ENCODE measurements around the gene TACC2. TPM values are rescaled to one million over a fixed set of nuclear protein-coding genes. Genes with fewer than 3 reads are reported as not detected.

TACC2 gene
- total RNA-seq, 2 experiments from 2014 or later = not detected

- no TSS peak for BruUV-seq (replicated peaks)
- ChIA-PET POLR2A (interaction anchor here (1.1 kb wide), 1 partner anchor 8 kb away, joined by 6 read pairs; no protein-coding TSS in a partner anchor), CTCF (ENCODE audit: unreplicated experiment) (no interaction called here)
- Histone ChIP-seq H2AFZ (ENCODE audit: low read length) (no peak overlapping the region), H3K4me2 (ENCODE audit: low read length) (no peak overlapping the region), H3K4me3 (ENCODE audit: low read depth, low read length, poor library complexity, severe bottlenecking) (no peak overlapping the region), H3K4me1 (ENCODE audit: insufficient read depth, low read length, poor library complexity, severe bottlenecking) (no peaks in the 10 kb centered on the region), H3K36me3 (ENCODE audit: insufficient read depth, low read length) (no peaks in the 10 kb centered on the region), H4K20me1 (ENCODE audit: insufficient read depth, low read length) (no peaks in the 10 kb centered on the region), H3K9me2 (ENCODE audit: insufficient read depth, low read length) (no peaks in the 10 kb centered on the region), H3K27ac (ENCODE audit: low read depth, low read length, poor library complexity, severe bottlenecking) (no peak overlapping the region), H3K79me2 (ENCODE audit: insufficient read depth, low read depth, low read length) (no peaks in the 10 kb centered on the region), H3K9me3 (ENCODE audit: low read length) (no peaks in the 10 kb centered on the region)
- DNase-seq (ENCODE audit: low spot score) = no peak
- intact Hi-C loops (cut with micrococcal nuclease; ENCODE audit: unreplicated experiment) = no loop called here
- no peak for TF ChIP-seq EZH2phosphoT487 (IDR thresholded peaks at IDR 0.05; ENCODE audit: borderline replicate concordance, low read depth, low read length)
- TF ChIP-seq CTCF (conservative IDR thresholded peaks at IDR 0.05; ENCODE audit: low read length) = no peak
Observed at GRCh38 chr10:122249991-122250750, 261.2 kb downstream of the TACC2 start.

- intact Hi-C loops (cut with micrococcal nuclease; ENCODE audit: unreplicated experiment) = no loop called here
- H4K20me1 ChIP-seq (ENCODE audit: insufficient read depth, low read length) = no peaks in the 10 kb centered on the region
- no peaks in the 10 kb centered on the region for H3K9me2 ChIP-seq (ENCODE audit: insufficient read depth, low read length)
- no peak overlapping the region for H2AFZ ChIP-seq (ENCODE audit: low read length)
- no peaks in the 10 kb centered on the region for H3K4me1 ChIP-seq (ENCODE audit: insufficient read depth, low read length, poor library complexity, severe bottlenecking)
- no TSS peak for BruUV-seq (replicated peaks)
- H3K4me3 ChIP-seq (ENCODE audit: low read depth, low read length, poor library complexity, severe bottlenecking) = no peak overlapping the region
- no peaks in the 10 kb centered on the region for H3K79me2 ChIP-seq (ENCODE audit: insufficient read depth, low read depth, low read length)
- no peak for TF ChIP-seq EZH2phosphoT487 (IDR thresholded peaks at IDR 0.05; ENCODE audit: borderline replicate concordance, low read depth, low read length)
- TF ChIP-seq CTCF (conservative IDR thresholded peaks at IDR 0.05; ENCODE audit: low read length) = no peak
- DNase-seq (ENCODE audit: low spot score) = no peak
- H3K9me3 ChIP-seq (ENCODE audit: low read length) = no peaks in the 10 kb centered on the region
- no peaks in the 10 kb centered on the region for H3K36me3 ChIP-seq (ENCODE audit: insufficient read depth, low read length)
- H3K4me2 ChIP-seq (ENCODE audit: low read length) = no peak overlapping the region
- ChIA-PET POLR2A (no interaction called here), CTCF (ENCODE audit: unreplicated experiment) (no interaction called here)
- no peak overlapping the region for H3K27ac ChIP-seq (ENCODE audit: low read depth, low read length, poor library complexity, severe bottlenecking)
Observed at GRCh38 chr10:122251459-122252255, 262.7 kb downstream of the TACC2 start.

GRCh38 chr10:122252805-122253204 is 263.8 kb downstream of the TACC2 start:
- no peak for TF ChIP-seq CTCF (conservative IDR thresholded peaks at IDR 0.05; ENCODE audit: low read length)
- TF ChIP-seq EZH2phosphoT487 (IDR thresholded peaks at IDR 0.05; ENCODE audit: borderline replicate concordance, low read depth, low read length) = no peak
- no peaks in the 10 kb centered on the region for H3K9me3 ChIP-seq (ENCODE audit: low read length)
- no peaks in the 10 kb centered on the region for H3K36me3 ChIP-seq (ENCODE audit: insufficient read depth, low read length)
- no peak for DNase-seq (ENCODE audit: low spot score)
- no peak overlapping the region for H3K27ac ChIP-seq (ENCODE audit: low read depth, low read length, poor library complexity, severe bottlenecking)
- ChIA-PET POLR2A (no interaction called here), CTCF (ENCODE audit: unreplicated experiment) (no interaction called here)
- H4K20me1 ChIP-seq (ENCODE audit: insufficient read depth, low read length) = no peaks in the 10 kb centered on the region
- no TSS peak for BruUV-seq (replicated peaks)
- intact Hi-C loops (cut with micrococcal nuclease; ENCODE audit: unreplicated experiment) = no loop called here
- H2AFZ ChIP-seq (ENCODE audit: low read length) = no peak overlapping the region
- no peaks in the 10 kb centered on the region for H3K79me2 ChIP-seq (ENCODE audit: insufficient read depth, low read depth, low read length)
- no peaks in the 10 kb centered on the region for H3K4me1 ChIP-seq (ENCODE audit: insufficient read depth, low read length, poor library complexity, severe bottlenecking)
- H3K9me2 ChIP-seq (ENCODE audit: insufficient read depth, low read length) = no peaks in the 10 kb centered on the region
- no peak overlapping the region for H3K4me3 ChIP-seq (ENCODE audit: low read depth, low read length, poor library complexity, severe bottlenecking)
- H3K4me2 ChIP-seq (ENCODE audit: low read length) = no peak overlapping the region

Data from OCI-LY7 (cell line).